Spleen (tissue), 7 donors: ENCODE results near the gene ZNF484.

Experiments
- CTCF ChIP-seq, 11 experiments: fragments of 200-600 bp in 7 of 11; fragments of 450-650 bp in 4 of 11; sonication (generic) in 4 of 11; IDR thresholded peaks in 8 of 11; conservative IDR thresholded peaks in 3 of 11; 1 replicate in 7 of 11; 2 replicates in 4 of 11; pipeline versions ENCODE4 v1.4.0 to v1.8.0; 2016 to 2021; ENCODE audit warnings: antibody characterized with exemption in 11 of 11, inconsistent platforms in 4 of 11, mild to moderate bottlenecking in 1 of 11
- POLR2AphosphoS5 ChIP-seq, 3 donors: sonication (generic); formaldehyde crosslinking; IDR thresholded peaks; one replicate each; pipeline ENCODE4 v1.5.1; 2017; ENCODE audit warnings: antibody characterized with exemption in 3 of 3
- donor health status: DM: no; HTN: no; CAD: no; lungs with moderate emphysema.
- donor health status: DM: no; HTN: no; CAD: no.
- donor health status: DM: no; HTN: no; CAD: no.

GRCh38 chr9:92895812-92896436, 18.1 kb upstream of the ZNF484 start:
- TF ChIP-seq CTCF (IDR thresholded peaks at IDR 0.05 in 8 of 11, conservative IDR thresholded peaks at IDR 0.05 in 3 of 11) = no peak
- no peak for TF ChIP-seq POLR2AphosphoS5 (IDR thresholded peaks at IDR 0.05)
